HepG2 (cell line): ENCODE data around the gene LANCL2. TPM values are rescaled to one million over a fixed set of nuclear protein-coding genes. Genes with fewer than 3 reads are reported as not detected.

Source experiments
- ATAC-seq: fragments of 200-7000 bp; cut with Tn5 transposase; 3 replicates; pipeline ENCODE4 v1.9.1; 2020; ENCODE audit warnings: mild to moderate bottlenecking, moderate library complexity
- BruUV-seq: library from RNA; stranded (reverse); fragments of 400-500 nt; replicated peaks from 2 replicates; lab custom pipeline; 2021; lab: Mats Ljungman, UMichigan
- CTCF ChIA-PET: fragments of 300-600 bp; formaldehyde crosslinking; extraction: SDS; loops from one replicate; lab custom pipeline; 2021; ENCODE audit warnings: low total read pairs, inconsistent platforms, low intra/inter-chr PET ratio; lab: Yijun Ruan, JAX
- POLR2A ChIA-PET: fragments of 350-600 bp; sonication (Branson Sonifier 250); formaldehyde crosslinking; loops from one replicate; lab custom pipeline; 2020; ENCODE audit warnings: antibody characterized with exemption, inconsistent platforms; lab: Yijun Ruan, JAX
- DNase-seq: peaks from one replicate; pipeline ENCODE4 v3.0.0-alpha.2; 2015; ENCODE audit warnings: low spot score
- FAIRE-seq: peaks from 3 replicates; lab custom pipeline; 2011; peaks lifted over from hg19 to GRCh38; lab: Jason Lieb, UNC
- H2AFZ ChIP-seq: one replicate; pipeline ENCODE4 v1.6.1; 2011; ENCODE audit warnings: low read length, inconsistent platforms
- H3K27ac ChIP-seq: fragments of 300-600 bp; 3 replicates; pipeline ENCODE4 v1.8.0; 2011; ENCODE audit warnings: mixed run types, mild to moderate bottlenecking, mixed read lengths, low read length, inconsistent platforms; ENCODE audit not compliant: insufficient read depth; ENCODE audit errors: extremely low read length
- H3K27me3 ChIP-seq, 2 experiments: fragments of 200-600 bp in 1 of 2; 2 replicates in 1 of 2; 3 replicates in 1 of 2; pipeline versions ENCODE4 v1.6.0 to v1.8.0; 2011; ENCODE audit warnings: low read length in 2 of 2, mild to moderate bottlenecking in 2 of 2, moderate library complexity in 2 of 2, inconsistent platforms in 1 of 2; ENCODE audit not compliant: insufficient read depth in 2 of 2, control insufficient read depth in 1 of 2
- H3K36me3 ChIP-seq, 2 experiments: fragments of 200-600 bp in 1 of 2; replicated peaks in 1 of 2; 2 replicates in 1 of 2; 3 replicates in 1 of 2; pipeline versions ENCODE4 v1.5.1 to v1.8.0; 2011; ENCODE audit warnings: low read length in 2 of 2, inconsistent platforms in 1 of 2; ENCODE audit not compliant: insufficient read depth in 2 of 2, control insufficient read depth in 1 of 2
- H3K4me1 ChIP-seq: 2 replicates; pipeline ENCODE4 v1.5.1; 2012; ENCODE audit warnings: low read length, inconsistent platforms; ENCODE audit not compliant: insufficient read depth
- H3K4me2 ChIP-seq: 2 replicates; pipeline ENCODE4 v1.6.0; 2011; ENCODE audit warnings: low read depth, low read length, inconsistent platforms
- H3K4me3 ChIP-seq, 3 experiments: fragments of 200-600 bp in 1 of 3; sonication (generic), shearing (Covaris generic) in 1 of 3; replicated peaks in 1 of 3; 2 replicates each; pipeline ENCODE4 v1.5.1; 2011 to 2016; ENCODE audit warnings: low read length in 3 of 3, inconsistent platforms in 2 of 3, low read depth in 2 of 3, mild to moderate bottlenecking in 2 of 3, control low read depth in 1 of 3, mixed read lengths in 1 of 3; ENCODE audit not compliant: insufficient read depth in 1 of 3
- H3K79me2 ChIP-seq: one replicate; pipeline ENCODE4 v1.6.1; 2011; ENCODE audit warnings: low read length, inconsistent platforms; ENCODE audit not compliant: insufficient read depth
- H3K9ac ChIP-seq: 2 replicates; pipeline ENCODE4 v1.6.0; 2011; ENCODE audit warnings: mild to moderate bottlenecking, low read depth, low read length, inconsistent platforms; ENCODE audit not compliant: insufficient read depth
- H3K9me3 ChIP-seq: 2 replicates; pipeline ENCODE4 v1.5.1; 2012; ENCODE audit warnings: mild to moderate bottlenecking, low read length
- H4K20me1 ChIP-seq: 2 replicates; pipeline ENCODE4 v1.6.0; 2011; ENCODE audit warnings: inconsistent platforms, mild to moderate bottlenecking, low read length, moderate library complexity; ENCODE audit not compliant: insufficient read depth
- ARNT ChIP-seq: fragments of 450-650 bp; IDR thresholded peaks from 2 replicates; pipeline ENCODE4 v1.6.1; 2017
- CCAR2 ChIP-seq: fragments of 200-400 bp; formaldehyde crosslinking; optimal IDR thresholded peaks from 2 replicates; pipeline ENCODE3; 2018; ENCODE audit warnings: low read depth, mild to moderate bottlenecking, low read length, moderate library complexity
- TMF1 ChIP-seq: sonication (generic); formaldehyde crosslinking; IDR thresholded peaks from 2 replicates; pipeline ENCODE4 v1.8.1; 2022; ENCODE audit warnings: low read depth, missing genetic modification reagents
- TRIM24 ChIP-seq: sonication (generic); formaldehyde crosslinking; IDR thresholded peaks from 2 replicates; pipeline ENCODE4 v1.8.0; 2022; ENCODE audit warnings: mild to moderate bottlenecking, missing genetic modification reagents
- ZBTB10 ChIP-seq: sonication (generic); formaldehyde crosslinking; IDR thresholded peaks from 2 replicates; pipeline ENCODE4 v1.4.0; 2020; ENCODE audit warnings: missing genetic modification reagents, borderline replicate concordance
- ZNF543 ChIP-seq: sonication (generic); formaldehyde crosslinking; IDR thresholded peaks from 2 replicates; pipeline ENCODE4 v1.4.0; 2020; ENCODE audit warnings: mild to moderate bottlenecking, missing genetic modification reagents
- ZNF691 ChIP-seq: sonication (generic); formaldehyde crosslinking; IDR thresholded peaks from 2 replicates; pipeline ENCODE4 v1.4.0; 2020; ENCODE audit warnings: missing genetic modification reagents, low read depth, mild to moderate bottlenecking, borderline replicate concordance
- ZSCAN9 ChIP-seq: IDR thresholded peaks from 2 replicates; pipeline ENCODE4 v1.6.1; 2016; ENCODE audit warnings: borderline replicate concordance
- WGBS: methylation state at CpG from one replicate; pipeline ENCODE4 v1.1.6; 2017; ENCODE audit warnings: low lambda C conversion rate; 5-methylcytosine and 5-hydroxymethylcytosine counted together
- in situ Hi-C: cut with HindIII; loops from 2 replicates; pipeline ENCODE4 v1.10.0; 2017; ENCODE audit warnings: low pct_unique_long_range_greater_than_20kb; ENCODE audit not compliant: extremely low pct_ligation_motif_present
- intact Hi-C: fragments of 100-400 bp; cut with micrococcal nuclease; formaldehyde crosslinking; loops from one replicate; pipeline ENCODE4 v1.10.0; 2022; ENCODE audit not compliant: unreplicated experiment
- polyA plus RNA-seq, 8 experiments: library from polyadenylated mRNA; depleted of rRNA in 3 of 8; stranded (reverse) in 7 of 8; unstranded in 1 of 8; fragments of >200 nt; fragmentation: Illumina TruSeq in 4 of 8; extraction: Trizol in 4 of 8; gene quantifications; 2 replicates each; pipeline versions ENCODE4 v1.2.1 to v1.2.3, GENCODE V29; 2011 to 2016; ENCODE audit warnings: low read depth in 4 of 8, missing spikeins in 1 of 8, mixed read lengths in 1 of 8; ENCODE audit not compliant: insufficient read depth in 1 of 8
- total RNA-seq, 5 experiments: library from RNA; depleted of rRNA; stranded (reverse); fragments of >200 nt; fragmentation: Illumina TruSeq; extraction: Trizol; gene quantifications; 2 replicates each; pipeline ENCODE4 v1.2.3, GENCODE V29; 2016; ENCODE audit warnings: low read depth in 1 of 5

LANCL2 gene
- total and polyA plus RNA-seq, 2 of the 13 experiments (the other 11 are each of a cell fraction or from before 2014, with no cell fraction given) = 10.0 to 13.8 TPM

- no peak for TF ChIP-seq ZNF691 (CRISPR knock-in tag)
- no peak for TF ChIP-seq ARNT
- no peak for TF ChIP-seq CCAR2
- TF ChIP-seq ZNF543 = no peak
- TF ChIP-seq TMF1 (CRISPR knock-in tag) = no peak
- no peak for TF ChIP-seq TRIM24 (CRISPR knock-in tag)
- TF ChIP-seq ZBTB10 (CRISPR knock-in tag) = no peak
- TF ChIP-seq ZSCAN9 = no peak
- intact Hi-C loops = no loop called here
- ChIA-PET POLR2A (no interaction called here), CTCF (no interaction called here)
- in situ Hi-C loops = no loop called here
- no peak overlapping the region for H3K9ac ChIP-seq
- no peaks in the 10 kb centered on the region for H3K36me3 ChIP-seq
- H3K4me3 ChIP-seq = no peak overlapping the region
- H3K9me3 ChIP-seq = no peaks in the 10 kb centered on the region
- 95% methylated on average over 4 of the region's 4 CpGs for WGBS
- no peaks in the 10 kb centered on the region for H4K20me1 ChIP-seq
- DNase-seq (no peak), FAIRE-seq (no peak), ATAC-seq (no peak)
- H3K79me2 ChIP-seq = no peaks in the 10 kb centered on the region
- no TSS peak for BruUV-seq
- no peak overlapping the region for H3K27ac ChIP-seq
- H3K4me2 ChIP-seq = no peak overlapping the region
- H3K27me3 ChIP-seq = no peaks in the 10 kb centered on the region
- H3K4me1 ChIP-seq = no peaks in the 10 kb centered on the region
- no peak overlapping the region for H2AFZ ChIP-seq
Observed at GRCh38 chr7:55452971-55453370, 87.8 kb downstream of the LANCL2 start.
